ENCODE results near the gene NTM. TPM values are rescaled to one million over a fixed set of nuclear protein-coding genes. Genes with fewer than 3 reads are reported as not detected.

NTM gene
- total and polyA plus RNA-seq, 2 of the 8 experiments (the other 6 are each of a cell fraction or from before 2014, with no cell fraction given) = 13.4 to 20.0 TPM

DNA sequence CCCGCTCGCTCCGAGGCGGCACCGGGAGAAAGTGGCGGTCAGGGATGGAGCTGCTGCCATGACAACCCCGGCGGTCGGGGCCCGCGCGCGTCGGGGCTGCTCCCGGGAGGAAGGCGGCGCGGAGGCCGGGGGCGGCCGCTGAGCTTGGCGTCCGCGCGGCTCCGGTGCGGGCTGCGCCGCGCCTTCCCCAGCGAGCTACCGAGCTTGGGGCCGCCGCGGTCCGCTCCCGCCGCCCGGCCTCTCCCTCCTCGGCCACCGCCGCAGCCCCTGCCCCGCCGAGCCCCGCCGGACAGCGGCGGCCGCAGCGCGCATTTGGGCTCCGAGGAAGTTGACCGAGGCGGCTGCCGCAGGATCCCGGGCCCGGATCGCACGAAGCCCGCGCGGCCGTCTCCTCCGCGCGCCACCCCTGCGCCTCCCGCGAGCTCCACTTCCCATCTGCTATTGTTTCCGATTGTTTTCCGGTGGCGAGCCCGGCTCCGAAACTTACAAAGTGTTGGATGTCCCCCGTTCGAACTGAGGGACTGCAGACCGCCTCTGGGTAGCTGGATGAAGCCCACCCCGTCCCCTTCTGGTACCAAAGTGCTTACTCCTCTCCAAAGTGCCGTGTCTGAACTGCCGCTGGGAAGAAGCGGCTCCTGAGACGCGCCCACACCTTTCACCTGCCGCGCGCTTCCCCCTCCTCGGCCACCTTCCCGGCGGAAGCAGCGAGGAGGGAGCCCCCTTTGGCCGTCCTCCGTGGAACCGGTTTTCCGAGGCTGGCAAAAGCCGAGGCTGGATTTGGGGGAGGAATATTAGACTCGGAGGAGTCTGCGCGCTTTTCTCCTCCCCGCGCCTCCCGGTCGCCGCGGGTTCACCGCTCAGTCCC lies 540.3 kb downstream of the NTM start:
- POLR2A ChIA-PET (ENCODE audit: partially characterized antibody) = interaction anchor here (1.4 to 1.5 kb wide), 2 partner anchors 41 to 43 kb away, joined by 4 read pairs; no protein-coding TSS in a partner anchor
- peak overlapping the region; percentile 65; the same call in 1 of the 2 replicates for H2BK15ac ChIP-seq (ENCODE audit: low read length)
- H3K4me3 ChIP-seq (ENCODE audit: extremely low read depth in 1 of 4, insufficient read depth in 2 of 4, low read depth in 3 of 4, low read length in 4 of 4) = peak overlapping the region; percentile 69 to 85 (median 76)
- H3K4ac ChIP-seq (replicated peaks; ENCODE audit: insufficient read length, low read depth, low read length) = no peak overlapping the region
- peak in 1 of 2 experiments; percentile 74 for DNase-seq (ENCODE audit: low read depth in 1 of 2, low spot score in 2 of 2)
- H3K4me2 ChIP-seq (ENCODE audit: insufficient read depth in 1 of 2, low read depth in 2 of 2, low read length in 2 of 2) = peak overlapping the region; percentile 79 to 81
- no peak overlapping the region for H3K23ac ChIP-seq (ENCODE audit: insufficient read length)
- H3K9ac ChIP-seq (replicated peaks in 1 of 4; ENCODE audit: extremely low read depth in 1 of 4, low read depth in 3 of 4, low read length in 3 of 4) = peak overlapping the region in 3 of 4 experiments; percentile 8 to 56 (median 8); a peak in 3 of 7 replicates
- no peaks in the 10 kb centered on the region; a peak in 1 of 8 replicates for H3K36me3 ChIP-seq (ENCODE audit: control insufficient read depth in 2 of 4, insufficient read depth in 4 of 4, low read length in 3 of 4)
- no peak overlapping the region for H2BK120ac ChIP-seq (replicated peaks; ENCODE audit: low read depth, low read length)
- H3K27ac ChIP-seq (ENCODE audit: low read depth, low read length) = no peak overlapping the region
- H2BK5ac ChIP-seq (ENCODE audit: low read depth, low read length) = no peak overlapping the region
- H3K23me2 ChIP-seq (ENCODE audit: low read depth, low read length) = peaks cover 7% of the 10 kb centered on the region; the same call in 1 of the 2 replicates
- no peak overlapping the region for H2AK5ac ChIP-seq (ENCODE audit: low read depth, low read length)
- no peaks in the 10 kb centered on the region; the same call in 1 of the 2 replicates for H3K79me1 ChIP-seq (ENCODE audit: low read depth, low read length)
- no peak overlapping the region for H2BK20ac ChIP-seq (ENCODE audit: low read length)
- no peaks in the 10 kb centered on the region for H4K20me1 ChIP-seq (replicated peaks in 1 of 2; ENCODE audit: control insufficient read depth in 1 of 2, insufficient read depth in 2 of 2, low read length in 2 of 2)
- no peaks in the 10 kb centered on the region for H3K79me2 ChIP-seq (ENCODE audit: control insufficient read depth in 1 of 2, insufficient read depth in 2 of 2, low read length in 2 of 2)
- H4K5ac ChIP-seq (ENCODE audit: insufficient read length, low read depth, low read length) = no peak overlapping the region
- 2% methylated on average over 58 of the region's 105 CpGs; no CpG with 5 or more reads in 1 of the 2 experiments for WGBS, 2 experiments (ENCODE audit: extremely low coverage in 1 of 2, insufficient coverage in 1 of 2, insufficient read length in 1 of 2, insufficient replicate concordance in 2 of 2, low coverage in 1 of 2, low lambda C conversion rate in 2 of 2, missing lambda C conversion rate in 1 of 2)
- CTCF ChIA-PET (ENCODE audit: partially characterized antibody) = interaction anchor here (0.7 to 9.4 kb wide), 36 partner anchors 10 to 228 kb away, joined by 3 to 137 read pairs (median 4); no protein-coding TSS in a partner anchor
- peaks cover 4 to 15% (median 7%) of the 10 kb centered on the region in 4 experiments; a peak in 6 of 7 replicates for H3K4me1 ChIP-seq (replicated peaks in 1 of 4; ENCODE audit: control insufficient read depth in 3 of 4, insufficient read depth in 4 of 4, low read length in 3 of 4)
- H3K27me3 ChIP-seq (replicated peaks in 1 of 4; ENCODE audit: control insufficient read depth in 3 of 4, extremely low read depth in 1 of 4, insufficient read depth in 3 of 4, low read length in 3 of 4) = no peaks in the 10 kb centered on the region; a peak in 1 of 7 replicates
- H4K8ac ChIP-seq (ENCODE audit: extremely low read depth, insufficient read depth, low read length) = peak overlapping the region; percentile 85; the same call in 1 of the 2 replicates
- H2BK12ac ChIP-seq (ENCODE audit: low read depth, low read length) = peak overlapping the region; percentile 44; the same call in 1 of the 2 replicates
- H4K91ac ChIP-seq (replicated peaks; ENCODE audit: insufficient read length, low read length) = peak overlapping the region; percentile 29
- no peak overlapping the region for H3K14ac ChIP-seq (ENCODE audit: insufficient read length)
- no peaks in the 10 kb centered on the region for H3K9me3 ChIP-seq (ENCODE audit: insufficient read depth in 2 of 2, low read depth in 1 of 2, low read length in 1 of 2)
- peak overlapping the region; percentile 25; the same call in 1 of the 2 replicates for H2AFZ ChIP-seq (ENCODE audit: low read length)
- H3K56ac ChIP-seq (replicated peaks; ENCODE audit: insufficient read length, low read depth, low read length) = no peak overlapping the region
- FAIRE-seq = no peak
- H3K18ac ChIP-seq (ENCODE audit: extremely low read depth, low read length) = peak overlapping the region; percentile 22; the same call in 1 of the 2 replicates
- TF ChIP-seq CREB1 (IDR thresholded peaks at IDR 0.05) (no peak), BACH1 (IDR thresholded peaks at IDR 0.05; ENCODE audit: low read length) (0 out of 2 replicates have a peak, but pooled peaks have one; percentile 3), CBX8 (IDR thresholded peaks at IDR 0.05; ENCODE audit: borderline replicate concordance, low read depth, low read length) (no peak), SIN3A (conservative IDR thresholded peaks at IDR 0.05 in 1 of 2, IDR thresholded peaks at IDR 0.05 in 1 of 2; ENCODE audit: low read depth in 1 of 2, low read length in 2 of 2) (peak in 1 of 2 experiments; percentile 35; a peak in 1 of 4 replicates), TAF1 (IDR thresholded peaks at IDR 0.05; ENCODE audit: low read depth, low read length) (peak; percentile 23; the same call in 1 of the 2 replicates), RBBP5 (IDR thresholded peaks at IDR 0.05; ENCODE audit: borderline replicate concordance, low read depth, low read length) (0 out of 2 replicates have a peak, but pooled peaks have one; percentile 84), POLR2AphosphoS5 (IDR thresholded peaks at IDR 0.05; ENCODE audit: low read depth, low read length) (no peak), RAD21 (IDR thresholded peaks at IDR 0.05 in 1 of 2, conservative IDR thresholded peaks at IDR 0.05 in 1 of 2; ENCODE audit: low read depth in 2 of 2, low read length in 2 of 2) (0 out of 4 replicates have a peak, but pooled peaks of 1 of the 2 experiments have one; percentile 3)
- TF ChIP-seq, protein P1, sequence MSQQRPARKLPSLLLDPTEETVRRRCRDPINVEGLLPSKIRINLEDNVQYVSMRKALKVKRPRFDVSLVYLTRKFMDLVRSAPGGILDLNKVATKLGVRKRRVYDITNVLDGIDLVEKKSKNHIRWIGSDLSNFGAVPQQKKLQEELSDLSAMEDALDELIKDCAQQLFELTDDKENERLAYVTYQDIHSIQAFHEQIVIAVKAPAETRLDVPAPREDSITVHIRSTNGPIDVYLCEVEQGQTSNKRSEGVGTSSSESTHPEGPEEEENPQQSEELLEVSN (IDR thresholded peaks at IDR 0.05) = no peak
